Right lung (tissue), 5 donors: Measurements from ENCODE around the gene DAB2IP. TPM values are rescaled to one million over a fixed set of nuclear protein-coding genes. Genes with fewer than 3 reads are reported as not detected.
A peak's percentile ranks its signal among the peaks of the same experiment; 100 is the strongest.
"Not testable (repeated sequence)": the region's sequence is repeated elsewhere in the genome, so short reads cannot be mapped to it uniquely, and the experiment has no call there.

Experiments used
- DNase-seq, 2 donors: peaks; one replicate each; pipeline ENCODE4 v3.0.0-alpha.2; 2013
- polyA plus RNA-seq, 5 donors: library from polyadenylated mRNA; unstranded; fragments of 120-200 nt; gene quantifications; one replicate each; pipeline versions ENCODE4 v1.2.1 to v1.2.3, GENCODE V29; 2013; ENCODE audit warnings: inconsistent platforms in 1 of 5, low replicate concordance in 1 of 5; ENCODE audit not compliant: insufficient read length in 5 of 5, insufficient read depth in 1 of 5

DAB2IP gene
- polyA plus RNA-seq, 5 donors = 22.9 to 34.5 (median 28.3) TPM

- no peak for DNase-seq
Observed at GRCh38 chr9:121642758-121643157, 8.7 kb upstream of the DAB2IP start.

DNA sequence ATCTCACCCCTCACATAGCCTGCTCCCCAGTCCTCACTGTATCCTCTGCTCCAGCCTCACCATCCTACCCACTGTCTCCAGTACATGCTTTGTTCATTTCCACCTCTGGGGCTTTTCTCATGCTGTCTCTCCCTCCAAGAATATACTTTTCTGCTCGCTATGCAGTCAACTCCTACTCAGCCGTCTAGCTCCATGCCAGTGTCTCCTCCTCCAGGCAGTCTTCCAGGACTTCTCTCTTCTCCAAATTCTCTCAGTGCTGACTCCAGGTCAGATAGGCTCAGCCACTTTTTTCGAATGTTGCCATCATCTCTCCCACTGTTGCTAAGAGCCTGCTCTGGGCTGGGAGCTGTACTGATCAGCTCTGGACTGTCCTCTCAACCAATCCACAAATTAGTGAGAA, 8.0 kb upstream of the DAB2IP start:
- no peak for DNase-seq

GRCh38 chr9:121644040-121644439, 7.4 kb upstream of the DAB2IP start:
- not testable (repeated sequence) for DNase-seq

- DNase-seq = no peak
Observed at GRCh38 chr9:121645003-121645402, 6.4 kb upstream of the DAB2IP start.

DNA sequence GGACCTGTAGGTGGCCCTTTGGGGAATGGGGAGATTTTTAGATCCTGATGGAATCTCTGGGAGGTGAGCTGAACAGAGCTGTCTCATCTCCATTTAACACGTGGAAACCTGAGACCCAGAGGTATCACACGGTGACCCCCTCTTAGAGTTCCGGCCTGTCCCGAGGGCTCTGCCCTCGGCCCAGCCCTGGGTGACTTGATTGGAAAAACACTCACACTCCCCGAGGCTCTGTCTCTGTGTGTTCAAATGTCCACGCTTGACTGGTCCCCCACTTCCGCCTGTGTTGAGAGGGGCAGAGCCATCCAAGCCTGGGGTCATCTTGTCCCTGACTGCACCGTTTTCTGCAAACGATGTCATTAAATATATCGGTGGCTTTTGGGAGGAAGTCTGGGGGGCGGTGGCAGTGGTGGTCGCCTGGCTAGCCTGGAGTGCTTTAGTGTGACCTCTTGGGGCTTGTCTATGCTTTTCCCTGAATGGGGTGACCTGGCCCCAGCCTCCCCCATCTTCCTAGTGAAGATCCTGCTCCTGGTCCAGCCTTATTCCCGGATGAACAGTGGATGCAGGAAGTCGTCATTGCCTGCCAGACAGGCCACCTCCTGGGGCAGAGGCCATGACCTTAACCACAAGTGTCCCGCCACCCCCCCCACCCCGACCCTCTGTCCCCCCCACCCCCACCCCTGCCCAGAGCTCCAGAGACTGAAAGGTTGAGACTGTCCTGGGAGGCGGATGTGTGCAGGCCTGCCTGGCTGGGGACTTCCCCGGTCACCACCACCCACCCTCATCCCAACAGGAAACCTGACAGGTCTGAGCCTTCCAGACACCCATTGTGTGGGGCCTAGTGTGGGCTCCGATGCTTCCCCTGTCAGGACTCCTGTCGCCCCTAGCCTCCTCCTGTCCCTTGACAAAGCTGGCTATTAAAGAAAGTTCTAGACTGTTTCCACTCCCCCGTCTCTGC, 5.3 kb upstream of the DAB2IP start:
- DNase-seq = no peak

- no peak for DNase-seq
Observed at GRCh38 chr9:121646992-121647391, 4.4 kb upstream of the DAB2IP start.

GRCh38 chr9:121648172-121648571, 3.3 kb upstream of the DAB2IP start:
- no peak for DNase-seq

DNA sequence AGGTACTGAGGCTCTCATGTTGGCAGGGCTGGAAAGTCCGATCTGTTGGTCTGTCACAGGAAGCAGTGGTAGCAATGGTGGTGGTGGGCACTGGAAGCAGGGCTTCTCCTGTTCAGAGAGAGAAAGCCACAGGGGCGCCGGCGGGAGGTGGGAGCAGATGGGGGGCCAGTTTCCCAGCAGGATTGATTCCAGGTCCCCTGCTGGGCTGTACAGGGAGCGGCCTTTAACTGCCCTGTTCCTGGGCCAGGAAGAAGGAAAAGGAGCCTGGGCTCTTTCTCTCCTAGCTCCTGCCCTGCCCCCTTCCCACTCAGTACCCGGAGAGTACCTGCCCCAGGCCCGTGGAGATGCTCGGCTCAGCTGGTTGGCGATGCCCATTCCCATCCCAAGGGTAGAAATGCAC, 2.6 kb upstream of the DAB2IP start:
- DNase-seq = no peak

DNA sequence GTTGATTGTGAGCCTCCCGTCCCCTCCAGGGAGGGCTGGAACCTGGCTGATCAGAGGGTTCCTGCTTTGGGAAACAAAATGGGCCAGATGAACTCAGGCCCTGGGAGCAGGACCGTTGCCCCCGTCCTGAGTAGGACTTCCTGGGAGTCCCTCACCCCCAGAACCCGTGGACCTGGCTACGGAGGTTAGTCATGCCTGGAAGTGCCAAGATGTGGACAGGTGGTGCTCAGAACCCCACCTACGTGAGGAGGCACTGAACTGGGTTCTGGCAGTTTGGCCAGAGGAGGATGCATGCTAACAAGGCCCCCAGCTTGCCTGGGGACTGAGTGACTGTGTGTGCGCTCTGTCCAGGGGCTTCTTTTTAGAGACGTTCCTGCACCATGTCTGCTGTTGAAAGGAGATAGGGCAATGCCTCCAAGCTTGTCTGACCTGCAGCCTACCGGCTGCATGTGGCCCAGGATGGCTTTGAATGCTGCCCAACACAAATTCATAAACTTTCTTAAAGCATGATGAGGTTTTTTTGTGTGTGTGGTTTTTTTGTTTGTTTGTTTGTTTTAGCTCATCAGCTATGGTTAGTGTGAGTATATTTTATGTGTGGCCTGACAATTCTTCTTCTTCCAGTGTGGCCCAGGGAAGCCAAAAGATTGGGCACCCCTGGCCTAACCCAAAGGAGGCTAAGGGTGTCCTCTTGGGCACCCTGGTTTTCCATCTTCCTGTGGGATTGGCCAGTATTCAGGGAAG, 1.8 kb upstream of the DAB2IP start:
- no peak for DNase-seq

- DNase-seq = peak; percentile 92 to 93
Observed at GRCh38 chr9:121650217-121651007, 1.0 kb upstream of the DAB2IP start.

GRCh38 chr9:121651008-121651294, 483 bp upstream of the DAB2IP start:
- DNase-seq = no peak

- DNase-seq = no peak
Observed at GRCh38 chr9:121652021-121652837, 795 bp downstream of the DAB2IP start.

GRCh38 chr9:121652838-121653231, 1.4 kb downstream of the DAB2IP start:
- no peak for DNase-seq

GRCh38 chr9:121654499-121655140, 3.2 kb downstream of the DAB2IP start:
- DNase-seq = no peak

GRCh38 chr9:121655231-121655755, 3.9 kb downstream of the DAB2IP start:
- no peak for DNase-seq

GRCh38 chr9:121656941-121657470, 5.6 kb downstream of the DAB2IP start:
- DNase-seq = no peak

DNA sequence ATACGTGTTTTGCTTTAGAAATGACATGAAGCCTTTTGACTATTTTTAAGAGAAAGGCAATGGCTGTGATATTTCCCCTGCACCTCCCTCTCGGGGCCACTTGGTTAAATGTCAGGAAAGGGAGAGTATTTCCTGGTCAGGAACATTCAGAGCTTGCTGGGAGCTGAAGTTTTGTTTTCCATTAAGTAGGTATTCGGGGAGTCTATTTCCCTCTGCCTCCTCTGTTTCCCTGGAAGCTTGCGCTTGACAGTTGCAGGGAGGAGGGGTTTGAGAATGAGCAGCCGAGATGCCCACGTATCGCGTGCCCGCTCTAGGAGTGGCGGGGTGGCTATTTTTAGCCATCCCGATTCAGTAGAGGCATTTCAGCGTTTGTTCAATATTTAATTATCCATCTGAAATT, 6.7 kb downstream of the DAB2IP start:
- no peak for DNase-seq

- no peak for DNase-seq
Observed at GRCh38 chr9:121658591-121658990, 7.2 kb downstream of the DAB2IP start.

- DNase-seq = no peak
Observed at GRCh38 chr9:121660367-121660766, 8.9 kb downstream of the DAB2IP start.

- no peak for DNase-seq
Observed at GRCh38 chr9:121660876-121661275, 9.4 kb downstream of the DAB2IP start.
